ENCODE measurements around the gene RNU6-1. TPM values are rescaled to one million over a fixed set of nuclear protein-coding genes. Genes with fewer than 3 reads are reported as not detected.

RNU6-1 gene
- total and polyA plus RNA-seq, 9 donors = not detected

GRCh38 chr15:67831363-67831762 lies 8.5 kb downstream of the RNU6-1 start:
- TF ChIP-seq POLR2A (IDR thresholded peaks at IDR 0.05) (no peak), CTCF (IDR thresholded peaks at IDR 0.05) (no peak), EP300 (IDR thresholded peaks at IDR 0.05) (no peak)
- intact Hi-C loops (cut with DNase I) = loop anchor here (5.0 to 10.0 kb wide), 5 partner anchors 327 to 887 kb away; no protein-coding TSS in a partner anchor

DNA sequence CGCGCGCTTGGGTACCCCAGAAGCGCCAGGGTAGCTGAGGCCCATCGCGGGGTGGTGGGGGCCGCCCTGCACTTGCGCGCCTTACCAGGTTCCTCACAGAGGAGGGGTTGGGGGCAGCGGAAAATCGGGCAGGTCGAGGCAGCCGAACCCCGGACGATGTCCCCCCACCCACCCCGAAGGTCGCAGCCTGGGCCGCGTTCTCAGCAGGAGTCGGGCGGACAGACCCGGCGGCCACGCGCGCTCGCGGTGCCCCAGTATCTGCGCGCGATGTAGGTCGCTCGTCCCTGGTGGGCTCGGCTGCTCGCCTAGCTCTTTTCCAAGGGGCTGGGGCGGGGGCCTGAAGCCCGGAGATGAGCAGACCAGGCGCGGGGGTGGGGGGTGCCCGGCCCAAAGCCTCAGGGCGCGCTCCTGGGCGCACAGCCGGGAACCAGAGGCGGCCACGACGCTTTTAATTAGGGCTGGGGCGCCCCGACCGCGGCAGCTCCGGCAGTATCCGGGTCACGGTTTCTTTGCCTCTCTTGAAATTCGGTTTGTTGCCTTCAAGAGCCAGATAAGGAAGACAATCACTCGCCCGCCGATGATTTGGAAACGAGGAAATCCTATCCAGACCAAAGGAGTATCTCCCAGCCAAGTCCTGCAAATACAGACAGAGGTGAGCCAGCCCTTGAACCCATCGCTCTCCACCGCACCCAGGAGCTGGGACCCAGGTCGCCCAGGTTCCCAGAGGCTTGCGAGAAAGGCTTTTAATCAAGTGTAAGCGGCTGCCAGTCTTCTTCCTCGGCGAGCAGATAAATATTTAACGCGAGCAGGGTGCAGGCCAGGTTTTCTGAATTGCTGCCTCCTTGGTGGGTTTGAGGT lies 10.0 kb downstream of the RNU6-1 start:
- Histone ChIP-seq H3K36me3 (no peaks in the 10 kb centered on the region), H3K4me3 (no peak overlapping the region), H3K27ac (no peak overlapping the region), H3K4me1 (ENCODE audit: insufficient read depth) (peaks cover 14% of the 10 kb centered on the region), H3K9me3 (no peaks in the 10 kb centered on the region), H3K27me3 (peaks cover 31% of the 10 kb centered on the region)
- intact Hi-C loops (cut with DNase I) = loop anchor here (5.0 to 10.0 kb wide), 5 partner anchors 325 to 885 kb away; no protein-coding TSS in a partner anchor
- DNase-seq = no peak
- TF ChIP-seq POLR2A (IDR thresholded peaks at IDR 0.05) (no peak), CTCF (IDR thresholded peaks at IDR 0.05) (no peak), EP300 (IDR thresholded peaks at IDR 0.05) (no peak)
- 15 to 35% (median 17%) methylated on average over 39 to 68 of the region's 68 CpGs for WGBS, 3 donors

More at GRCh38 chr15:67831363-67831762, 8.5 kb downstream of the RNU6-1 start:
- H3K9me3 ChIP-seq = no peaks in the 10 kb centered on the region
- no peak overlapping the region for H3K4me3 ChIP-seq
- H3K27ac ChIP-seq = no peak overlapping the region
- peaks cover 20% of the 10 kb centered on the region for H3K4me1 ChIP-seq (ENCODE audit: insufficient read depth)
- no peaks in the 10 kb centered on the region for H3K36me3 ChIP-seq
- H3K27me3 ChIP-seq = peaks cover 26% of the 10 kb centered on the region
- DNase-seq = no peak

GRCh38 chr15:67828969-67829646 lies 10.7 kb downstream of the RNU6-1 start:
- no peak for TF ChIP-seq CTCF (IDR thresholded peaks at IDR 0.05)
- TF ChIP-seq EP300 (IDR thresholded peaks at IDR 0.05) = no peak
- no peak for TF ChIP-seq POLR2A (IDR thresholded peaks at IDR 0.05)
- intact Hi-C loops (cut with DNase I) = no loop called here
- Histone ChIP-seq H3K27me3 (peaks cover 31% of the 10 kb centered on the region), H3K36me3 (no peaks in the 10 kb centered on the region), H3K4me1 (ENCODE audit: insufficient read depth) (peaks cover 9% of the 10 kb centered on the region), H3K27ac (no peak overlapping the region), H3K9me3 (no peaks in the 10 kb centered on the region), H3K4me3 (no peak overlapping the region)
- 7 to 9% (median 8%) methylated on average over 50 to 54 of the region's 54 CpGs for WGBS, 3 donors
- no peak for DNase-seq

- H3K4me3 ChIP-seq = no peak overlapping the region
- no peaks in the 10 kb centered on the region for H3K36me3 ChIP-seq
- 5 to 11% (median 7%) methylated on average over 40 of the region's 40 CpGs for WGBS, 3 donors
- intact Hi-C loops (cut with DNase I) = no loop called here
- no peak overlapping the region for H3K27ac ChIP-seq
- TF ChIP-seq POLR2A (IDR thresholded peaks at IDR 0.05) = no peak
- no peak for TF ChIP-seq EP300 (IDR thresholded peaks at IDR 0.05)
- no peak for TF ChIP-seq CTCF (IDR thresholded peaks at IDR 0.05)
- H3K9me3 ChIP-seq = no peaks in the 10 kb centered on the region
- no peak for DNase-seq
- peaks cover 3% of the 10 kb centered on the region for H3K4me1 ChIP-seq (ENCODE audit: insufficient read depth)
- H3K27me3 ChIP-seq = peaks cover 26% of the 10 kb centered on the region
Measured at GRCh38 chr15:67828278-67828968, 11.4 kb downstream of the RNU6-1 start.

All from ovary (tissue), 9 donors.